Thyroid gland (tissue), 4 donors: Measurements from ENCODE around the gene SSUH2.

Source experiments
- POLR2A ChIP-seq, 2 donors: fragments of 450-650 bp; IDR thresholded peaks; one replicate each; pipeline ENCODE4 v1.6.1; 2017; ENCODE audit warnings: antibody characterized with exemption in 2 of 2, mild to moderate bottlenecking in 2 of 2, moderate library complexity in 1 of 2
- TF ChIP-seq, protein P1 (sequence below), 6 experiments: fragments of 200-600 bp in 3 of 6; fragments of 450-650 bp in 3 of 6; sonication (generic) in 3 of 6; IDR thresholded peaks; one replicate each; pipeline ENCODE4 v1.5.1; 2016 to 2019; ENCODE audit warnings: antibody characterized with exemption in 6 of 6, mild to moderate bottlenecking in 2 of 6, inconsistent platforms in 1 of 6, moderate library complexity in 1 of 6

DNA sequence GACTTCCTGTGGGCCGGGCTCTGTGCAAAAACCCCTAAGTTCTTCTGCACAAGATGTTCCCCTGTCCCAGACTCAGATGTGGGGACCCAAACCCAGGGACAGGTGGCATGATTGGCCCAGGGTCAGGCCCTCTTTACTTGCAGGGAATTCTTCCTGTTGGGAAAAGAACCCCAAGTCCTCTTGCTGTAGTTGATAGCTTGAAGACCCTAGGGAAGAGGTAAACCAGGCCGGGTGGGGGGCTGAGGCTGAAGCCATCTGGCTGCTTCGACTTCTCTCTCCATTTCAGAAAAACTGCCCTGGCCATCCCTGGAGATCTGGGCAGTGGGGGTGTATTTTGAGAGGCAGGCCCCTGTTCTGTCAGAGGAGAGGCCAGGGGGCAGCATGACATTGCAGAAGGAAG lies 23.5 kb downstream of the SSUH2 start:
- TF ChIP-seq, protein P1, sequence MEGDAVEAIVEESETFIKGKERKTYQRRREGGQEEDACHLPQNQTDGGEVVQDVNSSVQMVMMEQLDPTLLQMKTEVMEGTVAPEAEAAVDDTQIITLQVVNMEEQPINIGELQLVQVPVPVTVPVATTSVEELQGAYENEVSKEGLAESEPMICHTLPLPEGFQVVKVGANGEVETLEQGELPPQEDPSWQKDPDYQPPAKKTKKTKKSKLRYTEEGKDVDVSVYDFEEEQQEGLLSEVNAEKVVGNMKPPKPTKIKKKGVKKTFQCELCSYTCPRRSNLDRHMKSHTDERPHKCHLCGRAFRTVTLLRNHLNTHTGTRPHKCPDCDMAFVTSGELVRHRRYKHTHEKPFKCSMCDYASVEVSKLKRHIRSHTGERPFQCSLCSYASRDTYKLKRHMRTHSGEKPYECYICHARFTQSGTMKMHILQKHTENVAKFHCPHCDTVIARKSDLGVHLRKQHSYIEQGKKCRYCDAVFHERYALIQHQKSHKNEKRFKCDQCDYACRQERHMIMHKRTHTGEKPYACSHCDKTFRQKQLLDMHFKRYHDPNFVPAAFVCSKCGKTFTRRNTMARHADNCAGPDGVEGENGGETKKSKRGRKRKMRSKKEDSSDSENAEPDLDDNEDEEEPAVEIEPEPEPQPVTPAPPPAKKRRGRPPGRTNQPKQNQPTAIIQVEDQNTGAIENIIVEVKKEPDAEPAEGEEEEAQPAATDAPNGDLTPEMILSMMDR (IDR thresholded peaks at IDR 0.05), result no peak
- no peak for TF ChIP-seq POLR2A (IDR thresholded peaks at IDR 0.05)
